Measurements from ENCODE around the gene AGXT2. TPM values are rescaled to one million over a fixed set of nuclear protein-coding genes. Genes with fewer than 3 reads are reported as not detected.

AGXT2 gene
- total and polyA plus RNA-seq, 2 of the 13 experiments (the other 11 are each of a cell fraction or from before 2014, with no cell fraction given), result 0.04 to 0.13 TPM

DNA sequence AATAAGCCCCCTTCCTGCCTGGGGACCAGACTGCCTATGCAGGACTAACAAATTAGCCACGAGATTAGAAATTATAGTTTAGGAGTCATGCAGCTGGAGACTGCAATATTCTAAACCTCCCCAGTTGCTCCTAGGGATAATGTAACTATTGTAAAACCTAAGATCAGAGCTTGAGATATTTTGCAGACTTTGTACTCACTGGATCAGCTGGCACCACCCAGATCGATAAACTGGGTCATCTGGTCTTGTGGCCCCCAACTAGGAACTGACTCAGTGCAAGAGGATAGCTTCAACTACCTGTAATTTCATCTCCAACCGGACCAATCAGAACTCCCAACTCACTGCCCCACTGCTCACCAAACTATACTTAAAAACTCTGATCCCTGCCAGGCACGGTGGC, 80.2 kb downstream of the AGXT2 start (continued):
- TF ChIP-seq ZSCAN5A (CRISPR knock-in tag; IDR thresholded peaks at IDR 0.05; ENCODE audit: borderline replicate concordance) (no peak), HNF4A (CRISPR knock-in tag; IDR thresholded peaks at IDR 0.05) (peak; percentile 75), GTF2F1 (IDR thresholded peaks at IDR 0.05; ENCODE audit: low read length) (no peak), KDM3A (CRISPR knock-in tag; IDR thresholded peaks at IDR 0.05; ENCODE audit: low read depth) (no peak), ZFP90 (CRISPR knock-in tag; IDR thresholded peaks at IDR 0.05; ENCODE audit: borderline replicate concordance) (no peak), ATRX (CRISPR knock-in tag; IDR thresholded peaks at IDR 0.05; ENCODE audit: borderline replicate concordance) (no peak), SMARCC2 (IDR thresholded peaks at IDR 0.05) (no peak), NFATC3 (CRISPR knock-in tag; IDR thresholded peaks at IDR 0.05) (no peak), MTA1 (CRISPR knock-in tag; IDR thresholded peaks at IDR 0.05; ENCODE audit: borderline replicate concordance) (no peak), RFXAP (CRISPR knock-in tag; IDR thresholded peaks at IDR 0.05; ENCODE audit: borderline replicate concordance) (no peak), CEBPB (IDR thresholded peaks at IDR 0.05; ENCODE audit: borderline replicate concordance, low read depth, low read length) (no peak), ZNF292 (CRISPR knock-in tag; IDR thresholded peaks at IDR 0.05; ENCODE audit: borderline replicate concordance, low read depth) (no peak), HNRNPLL (IDR thresholded peaks at IDR 0.05; ENCODE audit: low read depth, low read length, poor library complexity, severe bottlenecking) (no peak), PAWR (CRISPR knock-in tag; IDR thresholded peaks at IDR 0.05; ENCODE audit: borderline replicate concordance) (no peak), ZNF605 (CRISPR knock-in tag; IDR thresholded peaks at IDR 0.05) (0 out of 2 replicates have a peak, but pooled peaks have one; percentile 10)
- TF ChIP-seq, protein P1, sequence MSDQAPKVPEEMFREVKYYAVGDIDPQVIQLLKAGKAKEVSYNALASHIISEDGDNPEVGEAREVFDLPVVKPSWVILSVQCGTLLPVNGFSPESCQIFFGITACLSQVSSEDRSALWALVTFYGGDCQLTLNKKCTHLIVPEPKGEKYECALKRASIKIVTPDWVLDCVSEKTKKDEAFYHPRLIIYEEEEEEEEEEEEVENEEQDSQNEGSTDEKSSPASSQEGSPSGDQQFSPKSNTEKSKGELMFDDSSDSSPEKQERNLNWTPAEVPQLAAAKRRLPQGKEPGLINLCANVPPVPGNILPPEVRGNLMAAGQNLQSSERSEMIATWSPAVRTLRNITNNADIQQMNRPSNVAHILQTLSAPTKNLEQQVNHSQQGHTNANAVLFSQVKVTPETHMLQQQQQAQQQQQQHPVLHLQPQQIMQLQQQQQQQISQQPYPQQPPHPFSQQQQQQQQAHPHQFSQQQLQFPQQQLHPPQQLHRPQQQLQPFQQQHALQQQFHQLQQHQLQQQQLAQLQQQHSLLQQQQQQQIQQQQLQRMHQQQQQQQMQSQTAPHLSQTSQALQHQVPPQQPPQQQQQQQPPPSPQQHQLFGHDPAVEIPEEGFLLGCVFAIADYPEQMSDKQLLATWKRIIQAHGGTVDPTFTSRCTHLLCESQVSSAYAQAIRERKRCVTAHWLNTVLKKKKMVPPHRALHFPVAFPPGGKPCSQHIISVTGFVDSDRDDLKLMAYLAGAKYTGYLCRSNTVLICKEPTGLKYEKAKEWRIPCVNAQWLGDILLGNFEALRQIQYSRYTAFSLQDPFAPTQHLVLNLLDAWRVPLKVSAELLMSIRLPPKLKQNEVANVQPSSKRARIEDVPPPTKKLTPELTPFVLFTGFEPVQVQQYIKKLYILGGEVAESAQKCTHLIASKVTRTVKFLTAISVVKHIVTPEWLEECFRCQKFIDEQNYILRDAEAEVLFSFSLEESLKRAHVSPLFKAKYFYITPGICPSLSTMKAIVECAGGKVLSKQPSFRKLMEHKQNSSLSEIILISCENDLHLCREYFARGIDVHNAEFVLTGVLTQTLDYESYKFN (CRISPR knock-in tag; conservative IDR thresholded peaks at IDR 0.05), result peak; percentile 55
- TF ChIP-seq, protein P2, sequence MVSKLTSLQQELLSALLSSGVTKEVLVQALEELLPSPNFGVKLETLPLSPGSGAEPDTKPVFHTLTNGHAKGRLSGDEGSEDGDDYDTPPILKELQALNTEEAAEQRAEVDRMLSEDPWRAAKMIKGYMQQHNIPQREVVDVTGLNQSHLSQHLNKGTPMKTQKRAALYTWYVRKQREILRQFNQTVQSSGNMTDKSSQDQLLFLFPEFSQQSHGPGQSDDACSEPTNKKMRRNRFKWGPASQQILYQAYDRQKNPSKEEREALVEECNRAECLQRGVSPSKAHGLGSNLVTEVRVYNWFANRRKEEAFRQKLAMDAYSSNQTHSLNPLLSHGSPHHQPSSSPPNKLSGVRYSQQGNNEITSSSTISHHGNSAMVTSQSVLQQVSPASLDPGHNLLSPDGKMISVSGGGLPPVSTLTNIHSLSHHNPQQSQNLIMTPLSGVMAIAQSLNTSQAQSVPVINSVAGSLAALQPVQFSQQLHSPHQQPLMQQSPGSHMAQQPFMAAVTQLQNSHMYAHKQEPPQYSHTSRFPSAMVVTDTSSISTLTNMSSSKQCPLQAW (CRISPR knock-in tag; IDR thresholded peaks at IDR 0.05), result no peak
- TF ChIP-seq, protein P3, sequence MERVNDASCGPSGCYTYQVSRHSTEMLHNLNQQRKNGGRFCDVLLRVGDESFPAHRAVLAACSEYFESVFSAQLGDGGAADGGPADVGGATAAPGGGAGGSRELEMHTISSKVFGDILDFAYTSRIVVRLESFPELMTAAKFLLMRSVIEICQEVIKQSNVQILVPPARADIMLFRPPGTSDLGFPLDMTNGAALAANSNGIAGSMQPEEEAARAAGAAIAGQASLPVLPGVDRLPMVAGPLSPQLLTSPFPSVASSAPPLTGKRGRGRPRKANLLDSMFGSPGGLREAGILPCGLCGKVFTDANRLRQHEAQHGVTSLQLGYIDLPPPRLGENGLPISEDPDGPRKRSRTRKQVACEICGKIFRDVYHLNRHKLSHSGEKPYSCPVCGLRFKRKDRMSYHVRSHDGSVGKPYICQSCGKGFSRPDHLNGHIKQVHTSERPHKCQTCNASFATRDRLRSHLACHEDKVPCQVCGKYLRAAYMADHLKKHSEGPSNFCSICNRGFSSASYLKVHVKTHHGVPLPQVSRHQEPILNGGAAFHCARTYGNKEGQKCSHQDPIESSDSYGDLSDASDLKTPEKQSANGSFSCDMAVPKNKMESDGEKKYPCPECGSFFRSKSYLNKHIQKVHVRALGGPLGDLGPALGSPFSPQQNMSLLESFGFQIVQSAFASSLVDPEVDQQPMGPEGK (CRISPR knock-in tag; IDR thresholded peaks at IDR 0.05), result peak; percentile 51; the same call in 1 of the 2 replicates
